Middle frontal gyrus (tissue), 1 donor: Measurements from ENCODE around the gene RWDD4.

ENCODE experiments used
- DNase-seq: peaks from one replicate; pipeline ENCODE4 v3.0.0-alpha.2; 2015; ENCODE audit warnings: low spot score; ENCODE audit errors: extremely low spot score

RWDD4 gene

GRCh38 chr4:183659029-183659871 is at the start of gene RWDD4, which contains the start of gene TRAPPC11:
Gene RWDD4 (minus strand): TSS chr4:183659185. CDS start chr4:183658952, 233 bp downstream.
Gene TRAPPC11 (plus strand): TSS chr4:183659293. CDS start chr4:183663868, 4,575 bp downstream.
- DNase-seq: peak; percentile 97

- no peak for DNase-seq
Measured at GRCh38 chr4:183702492-183702891, 43.5 kb upstream of the RWDD4 start.

GRCh38 chr4:183700407-183700806 is 41.4 kb upstream of the RWDD4 start:
- DNase-seq: no peak

GRCh38 chr4:183698909-183699308 is 39.9 kb upstream of the RWDD4 start:
- no peak for DNase-seq

- DNase-seq: no peak
Measured at GRCh38 chr4:183691897-183692296, 32.9 kb upstream of the RWDD4 start.

GRCh38 chr4:183691006-183691405 is 32.0 kb upstream of the RWDD4 start:
- DNase-seq: no peak

GRCh38 chr4:183688216-183688615 is 29.2 kb upstream of the RWDD4 start:
- no peak for DNase-seq

- no peak for DNase-seq
Measured at GRCh38 chr4:183686461-183686860, 27.5 kb upstream of the RWDD4 start.

GRCh38 chr4:183681119-183681518 is 22.1 kb upstream of the RWDD4 start:
- DNase-seq: no peak

- DNase-seq: no peak
Measured at GRCh38 chr4:183675625-183676024, 16.6 kb upstream of the RWDD4 start.

GRCh38 chr4:183674153-183674552 is 15.2 kb upstream of the RWDD4 start:
- DNase-seq: no peak

- no peak for DNase-seq
Measured at GRCh38 chr4:183670960-183671555, 12.1 kb upstream of the RWDD4 start.

GRCh38 chr4:183670251-183670650 is 11.3 kb upstream of the RWDD4 start:
- DNase-seq: no peak

GRCh38 chr4:183666088-183666487 is 7.1 kb upstream of the RWDD4 start:
- DNase-seq: no peak

- no peak for DNase-seq
Measured at GRCh38 chr4:183659872-183660242, 872 bp upstream of the RWDD4 start.

- no peak for DNase-seq
Measured at GRCh38 chr4:183658362-183659028, 490 bp downstream of the RWDD4 start.

GRCh38 chr4:183657564-183657963 is 1.4 kb downstream of the RWDD4 start:
- DNase-seq: no peak

- DNase-seq: no peak
Measured at GRCh38 chr4:183645326-183645725, 13.7 kb downstream of the RWDD4 start.

- DNase-seq: no peak
Measured at GRCh38 chr4:183639291-183639690, 19.7 kb downstream of the RWDD4 start.

- DNase-seq: no peak
Measured at GRCh38 chr4:183638436-183638835, 20.5 kb downstream of the RWDD4 start.

- DNase-seq: no peak
Measured at GRCh38 chr4:183637461-183637860, 21.5 kb downstream of the RWDD4 start.

GRCh38 chr4:183636923-183637322 is 22.1 kb downstream of the RWDD4 start:
- DNase-seq: no peak
